Measurements from ENCODE around the gene NUF2.
"Not testable (repeated sequence)": the region's sequence is repeated elsewhere in the genome, so short reads cannot be mapped to it uniquely, and the experiment has no call there.

Gene NUF2

GRCh38 chr1:163320891-163321290, 863 bp upstream of the NUF2 start:
- no peak for ATAC-seq
- TF ChIP-seq ZFP30 (CRISPR knock-in tag; IDR thresholded peaks at IDR 0.05) (no peak), SNAI2 (CRISPR knock-in tag; IDR thresholded peaks at IDR 0.05) (no peak), ISL1 (CRISPR knock-in tag; IDR thresholded peaks at IDR 0.05) (no peak), ZFP3 (CRISPR knock-in tag; IDR thresholded peaks at IDR 0.05) (no peak), ZNF565 (CRISPR knock-in tag; conservative IDR thresholded peaks at IDR 0.05; ENCODE audit: low read depth) (no peak), ZNF70 (CRISPR knock-in tag; IDR thresholded peaks at IDR 0.05) (no peak), PPARA (CRISPR knock-in tag; IDR thresholded peaks at IDR 0.05; ENCODE audit: borderline replicate concordance) (no peak), POU6F1 (CRISPR knock-in tag; IDR thresholded peaks at IDR 0.05; ENCODE audit: borderline replicate concordance, low read depth) (no peak), CSRNP3 (CRISPR knock-in tag; IDR thresholded peaks at IDR 0.05) (no peak), CSDC2 (CRISPR knock-in tag; IDR thresholded peaks at IDR 0.05) (no peak), ESRRG (CRISPR knock-in tag; IDR thresholded peaks at IDR 0.05) (no peak), OSR1 (CRISPR knock-in tag; IDR thresholded peaks at IDR 0.05) (no peak), BACH2 (CRISPR knock-in tag; IDR thresholded peaks at IDR 0.05; ENCODE audit: borderline replicate concordance) (no peak), RARB (CRISPR knock-in tag; IDR thresholded peaks at IDR 0.05) (no peak), CREB5 (CRISPR knock-in tag; IDR thresholded peaks at IDR 0.05; ENCODE audit: low read depth) (no peak), GLIS3 (CRISPR knock-in tag; IDR thresholded peaks at IDR 0.05) (no peak), TOX (CRISPR knock-in tag; IDR thresholded peaks at IDR 0.05; ENCODE audit: borderline replicate concordance) (no peak)

GRCh38 chr1:163323339-163323738, 1.6 kb downstream of the NUF2 start:
- not testable (repeated sequence) for ATAC-seq

GRCh38 chr1:163331116-163331515, 9.4 kb downstream of the NUF2 start:
- no peak for ATAC-seq
- TF ChIP-seq ZFP3 (CRISPR knock-in tag; IDR thresholded peaks at IDR 0.05), result no peak
- TF ChIP-seq CSRNP3 (CRISPR knock-in tag; IDR thresholded peaks at IDR 0.05), result no peak
- TF ChIP-seq ZFP30 (CRISPR knock-in tag; IDR thresholded peaks at IDR 0.05), result no peak
- no peak for TF ChIP-seq GLIS3 (CRISPR knock-in tag; IDR thresholded peaks at IDR 0.05)
- no peak for TF ChIP-seq TSHZ2 (CRISPR knock-in tag; IDR thresholded peaks at IDR 0.05)
- no peak for TF ChIP-seq ZC3H10 (CRISPR knock-in tag; IDR thresholded peaks at IDR 0.05)
- no peak for TF ChIP-seq ZNF8 (CRISPR knock-in tag; IDR thresholded peaks at IDR 0.05)
- TF ChIP-seq CREB5 (CRISPR knock-in tag; IDR thresholded peaks at IDR 0.05; ENCODE audit: low read depth), result no peak
- TF ChIP-seq ZNF70 (CRISPR knock-in tag; IDR thresholded peaks at IDR 0.05), result no peak
- TF ChIP-seq CSDC2 (CRISPR knock-in tag; IDR thresholded peaks at IDR 0.05), result no peak
- TF ChIP-seq TCF4 (CRISPR knock-in tag; IDR thresholded peaks at IDR 0.05; ENCODE audit: borderline replicate concordance), result no peak
- TF ChIP-seq PPARA (CRISPR knock-in tag; IDR thresholded peaks at IDR 0.05; ENCODE audit: borderline replicate concordance), result no peak
- no peak for TF ChIP-seq TOX (CRISPR knock-in tag; IDR thresholded peaks at IDR 0.05; ENCODE audit: borderline replicate concordance)

All from SK-N-SH treated with all-trans-retinoic acid at 6 μM for 48 hours (cell line).